Natural killer cell treated with Interleukin-12 subunit alpha and Interleukin-12 subunit beta and Interleukin-15 and Interleukin-18, amount 100 ng/mL, for 72 hours (primary cell): ENCODE results near the gene SEC14L5. TPM values are rescaled to one million over a fixed set of nuclear protein-coding genes. Genes with fewer than 3 reads are reported as not detected.

Source experiments
- ATAC-seq, 2 donors: fragments of 150-1000 bp; cut with Tn5 transposase in 1 of 2; sonication (Bioruptor Pico), chemical (Tn5 transposase) in 1 of 2; 2 replicates each; pipeline ENCODE4 v1.10.0; 2021
- DNase-seq: peaks from one replicate; pipeline ENCODE4 v3.0.0; 2022; ENCODE audit warnings: low spot score
- H3K27ac Mint-ChIP-seq, 2 donors: 1 replicate in 1 of 2; 2 replicates in 1 of 2; pipeline ENCODE4 v1.8.0; 2022; ENCODE audit warnings: mixed read lengths in 2 of 2, mild to moderate bottlenecking in 1 of 2, moderate library complexity in 1 of 2
- H3K27me3 Mint-ChIP-seq, 2 donors: 1 replicate in 1 of 2; 2 replicates in 1 of 2; pipeline ENCODE4 v1.8.0; 2022; ENCODE audit warnings: mixed read lengths in 2 of 2
- H3K36me3 Mint-ChIP-seq: one replicate; pipeline ENCODE4 v1.8.0; 2022; ENCODE audit warnings: mixed read lengths
- H3K4me1 Mint-ChIP-seq, 2 donors: 1 replicate in 1 of 2; 2 replicates in 1 of 2; pipeline ENCODE4 v1.8.0; 2022; ENCODE audit warnings: low read depth in 2 of 2, mixed read lengths in 2 of 2, mild to moderate bottlenecking in 1 of 2
- H3K4me3 Mint-ChIP-seq: one replicate; pipeline ENCODE4 v1.8.0; 2022; ENCODE audit warnings: mixed read lengths
- H3K9me3 Mint-ChIP-seq: 2 replicates; pipeline ENCODE4 v1.8.0; 2022; ENCODE audit warnings: mixed read lengths
- total RNA-seq, 2 donors: library from RNA; stranded (reverse); gene quantifications; one replicate each; pipeline ENCODE4 v1.2.3, GENCODE V29; 2022

The SEC14L5 gene
- total RNA-seq, 2 donors from 2014 or later: not detected

GRCh38 chr16:4989391-4990006 lies 31.4 kb downstream of the SEC14L5 start:
- H3K4me1 Mint-ChIP-seq: no peaks in the 10 kb centered on the region
- DNase-seq: no peak
- H3K36me3 Mint-ChIP-seq: no peaks in the 10 kb centered on the region
- H3K9me3 Mint-ChIP-seq: no peaks in the 10 kb centered on the region
- peaks cover 18 to 29% of the 10 kb centered on the region in 2 donors for H3K27me3 Mint-ChIP-seq
- no peak overlapping the region for H3K27ac Mint-ChIP-seq
- ATAC-seq: no peak
- H3K4me3 Mint-ChIP-seq: no peak overlapping the region

DNA sequence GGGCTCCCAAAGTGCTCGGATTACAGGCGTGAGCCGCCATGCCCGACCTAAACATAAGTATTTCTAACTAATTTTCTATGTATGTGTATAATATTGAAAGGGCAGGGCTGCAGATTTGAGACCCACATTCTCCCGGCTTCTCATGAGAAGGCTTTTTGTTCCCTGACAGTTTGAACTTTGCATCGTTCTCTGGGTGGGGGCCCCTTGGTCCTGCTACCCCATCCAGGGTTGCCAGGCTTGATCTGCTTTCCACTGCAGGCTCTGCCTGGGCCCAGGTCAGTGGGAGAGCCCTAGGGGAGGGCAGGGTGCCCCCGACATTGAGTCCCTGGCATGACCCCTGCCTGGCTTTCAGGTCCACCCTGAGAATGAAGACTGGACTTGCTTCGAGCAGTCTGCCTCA lies 32.3 kb downstream of the SEC14L5 start:
- DNase-seq (no peak), ATAC-seq (no peak)
- no peaks in the 10 kb centered on the region for H3K9me3 Mint-ChIP-seq
- no peak overlapping the region for H3K27ac Mint-ChIP-seq
- peaks cover 18 to 29% of the 10 kb centered on the region in 2 donors for H3K27me3 Mint-ChIP-seq
- no peaks in the 10 kb centered on the region for H3K36me3 Mint-ChIP-seq
- no peaks in the 10 kb centered on the region for H3K4me1 Mint-ChIP-seq
- H3K4me3 Mint-ChIP-seq: no peak overlapping the region

DNA sequence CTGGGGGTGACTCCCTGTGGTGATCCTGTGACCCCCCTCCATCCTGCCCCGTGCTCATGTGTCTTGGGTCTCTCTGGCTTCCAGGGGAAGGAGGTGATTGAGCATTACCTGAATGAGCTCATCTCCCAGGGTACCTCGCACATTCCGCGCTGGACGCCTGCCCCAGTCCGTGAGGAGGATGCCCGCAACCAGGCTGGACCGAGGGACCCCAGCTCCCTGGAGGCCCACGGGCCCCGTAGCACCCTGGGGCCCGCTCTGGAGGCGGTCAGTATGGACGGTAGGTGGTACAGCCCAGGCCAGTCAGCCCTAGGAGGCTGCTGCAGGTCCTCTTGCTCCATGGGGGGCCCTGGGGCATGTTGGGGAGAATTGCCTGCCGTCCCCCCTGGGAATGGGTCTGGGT lies 33.6 kb downstream of the SEC14L5 start:
- DNase-seq (no peak), ATAC-seq (peak in 1 of 2 donors; percentile 27)
- Mint-ChIP-seq H3K4me3 (no peak overlapping the region), H3K27me3 (peaks cover 16 to 21% of the 10 kb centered on the region in 2 donors), H3K27ac (no peak overlapping the region), H3K4me1 (no peaks in the 10 kb centered on the region), H3K9me3 (no peaks in the 10 kb centered on the region), H3K36me3 (no peaks in the 10 kb centered on the region)

GRCh38 chr16:4994719-4995434 lies 36.7 kb downstream of the SEC14L5 start:
- Mint-ChIP-seq H3K27me3 (peaks cover 2 to 5% of the 10 kb centered on the region in 2 donors), H3K4me3 (no peak overlapping the region), H3K36me3 (no peaks in the 10 kb centered on the region), H3K4me1 (no peaks in the 10 kb centered on the region), H3K9me3 (no peaks in the 10 kb centered on the region), H3K27ac (no peak overlapping the region)
- DNase-seq: no peak
- no peak for ATAC-seq

- H3K4me1 Mint-ChIP-seq: no peaks in the 10 kb centered on the region
- H3K4me3 Mint-ChIP-seq: no peak overlapping the region
- peaks cover 0 to 6% of the 10 kb centered on the region in 2 donors for H3K27me3 Mint-ChIP-seq
- ATAC-seq: no peak
- no peak overlapping the region for H3K27ac Mint-ChIP-seq
- no peaks in the 10 kb centered on the region for H3K9me3 Mint-ChIP-seq
- H3K36me3 Mint-ChIP-seq: no peaks in the 10 kb centered on the region
- DNase-seq: no peak
Observed at GRCh38 chr16:5000573-5001001, 42.5 kb downstream of the SEC14L5 start.

GRCh38 chr16:5001571-5001970 lies 43.4 kb downstream of the SEC14L5 start:
- Mint-ChIP-seq H3K9me3 (no peaks in the 10 kb centered on the region), H3K4me1 (no peaks in the 10 kb centered on the region), H3K27ac (no peak overlapping the region), H3K4me3 (no peak overlapping the region), H3K27me3 (peaks cover 0 to 6% of the 10 kb centered on the region in 2 donors), H3K36me3 (no peaks in the 10 kb centered on the region)
- ATAC-seq (no peak), DNase-seq (no peak)

DNA sequence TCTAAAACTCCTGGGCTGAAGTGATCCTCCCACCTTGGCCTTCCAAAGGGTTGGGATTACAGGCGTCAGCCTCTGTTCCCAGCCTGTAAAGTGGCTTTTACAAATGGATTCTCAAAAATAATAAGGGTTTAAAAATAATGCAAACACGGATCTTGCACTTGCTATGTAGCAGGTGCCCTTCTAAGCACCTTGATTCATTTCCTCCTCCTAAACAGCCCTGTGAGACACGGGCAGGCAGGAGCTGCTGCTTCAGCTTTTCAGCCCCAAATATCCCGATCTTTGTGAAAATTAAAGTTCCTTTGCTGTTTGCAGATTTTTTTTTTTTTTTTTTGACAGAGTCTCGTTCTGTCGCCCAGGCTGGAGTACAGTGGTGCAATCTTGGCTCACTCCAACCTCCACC lies 43.9 kb downstream of the SEC14L5 start:
- Mint-ChIP-seq H3K4me1 (no peaks in the 10 kb centered on the region), H3K27ac (no peak overlapping the region), H3K36me3 (no peaks in the 10 kb centered on the region), H3K9me3 (no peaks in the 10 kb centered on the region), H3K27me3 (peaks cover 0 to 4% of the 10 kb centered on the region in 2 donors), H3K4me3 (no peak overlapping the region)
- ATAC-seq: no peak
- DNase-seq: no peak

DNA sequence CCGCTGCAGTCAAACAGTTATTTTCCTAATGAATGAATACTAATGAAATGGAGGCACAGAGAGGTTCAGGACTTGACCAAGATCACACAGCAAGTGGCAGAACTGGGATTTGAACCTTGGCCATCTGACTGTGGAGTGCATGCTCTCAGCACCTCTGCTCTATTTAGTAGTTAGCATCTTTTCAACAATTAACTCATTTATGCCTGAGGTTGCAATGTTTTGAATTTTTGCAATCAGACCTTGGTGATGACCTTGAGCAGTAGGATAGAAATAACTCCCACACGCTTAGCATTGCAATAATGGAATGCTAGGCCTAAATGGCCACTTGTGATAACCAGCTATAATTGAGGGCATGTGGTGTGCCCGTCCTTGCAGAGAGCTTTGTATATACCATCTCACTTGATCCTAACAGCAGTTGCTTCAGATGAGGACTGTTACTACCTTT lies 44.6 kb downstream of the SEC14L5 start:
- Mint-ChIP-seq H3K4me1 (no peaks in the 10 kb centered on the region), H3K9me3 (no peaks in the 10 kb centered on the region), H3K36me3 (no peaks in the 10 kb centered on the region), H3K27ac (no peak overlapping the region), H3K27me3 (peaks cover 0 to 4% of the 10 kb centered on the region in 2 donors), H3K4me3 (no peak overlapping the region)
- ATAC-seq (no peak), DNase-seq (no peak)

DNA sequence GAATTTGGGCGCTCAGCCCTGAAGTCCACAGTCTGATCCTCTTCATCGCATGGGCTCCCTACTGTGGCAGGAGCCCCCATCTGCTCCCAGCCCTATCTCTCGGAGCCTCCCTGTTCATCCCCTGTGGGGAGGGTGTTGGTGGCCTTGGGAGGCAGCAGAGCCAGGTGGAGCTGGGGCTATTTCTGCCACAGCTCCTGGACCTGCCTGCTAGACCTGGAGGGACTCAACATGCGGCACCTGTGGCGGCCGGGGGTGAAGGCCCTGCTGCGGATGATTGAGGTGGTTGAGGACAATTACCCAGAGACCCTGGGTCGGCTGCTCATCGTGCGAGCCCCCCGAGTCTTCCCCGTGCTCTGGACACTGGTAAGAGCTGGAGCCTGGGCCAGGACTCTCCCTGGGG lies 45.1 kb downstream of the SEC14L5 start:
- H3K4me1 Mint-ChIP-seq: no peaks in the 10 kb centered on the region
- DNase-seq (no peak), ATAC-seq (peak in 1 of 2 donors; percentile 21)
- no peak overlapping the region for H3K27ac Mint-ChIP-seq
- H3K36me3 Mint-ChIP-seq: no peaks in the 10 kb centered on the region
- peaks cover 0 to 4% of the 10 kb centered on the region in 2 donors for H3K27me3 Mint-ChIP-seq
- no peak overlapping the region for H3K4me3 Mint-ChIP-seq
- H3K9me3 Mint-ChIP-seq: no peaks in the 10 kb centered on the region

DNA sequence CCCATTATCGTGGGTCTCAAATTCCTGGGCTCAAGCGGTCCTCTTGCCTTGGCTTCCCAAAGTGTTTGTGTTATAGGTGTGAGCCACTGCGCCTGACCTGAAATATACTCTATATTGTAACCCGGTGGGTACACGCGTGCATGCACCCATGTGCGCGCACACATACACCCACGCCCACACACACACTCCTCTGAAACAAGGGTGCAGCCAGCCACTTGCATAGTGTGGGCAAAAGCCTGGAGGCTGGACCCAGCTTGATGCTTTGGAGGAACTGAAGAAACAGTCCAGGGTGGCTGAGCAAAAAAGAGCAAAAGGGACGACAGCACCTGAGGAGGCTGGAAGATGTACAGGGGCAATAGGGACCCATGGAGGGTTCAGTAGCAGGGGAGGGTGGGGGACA lies 45.7 kb downstream of the SEC14L5 start:
- Mint-ChIP-seq H3K4me3 (no peak overlapping the region), H3K9me3 (no peaks in the 10 kb centered on the region), H3K4me1 (no peaks in the 10 kb centered on the region), H3K27ac (no peak overlapping the region), H3K27me3 (peaks cover 0 to 4% of the 10 kb centered on the region in 2 donors), H3K36me3 (no peaks in the 10 kb centered on the region)
- DNase-seq (peak; percentile 49), ATAC-seq (no peak)

- H3K36me3 Mint-ChIP-seq: no peaks in the 10 kb centered on the region
- no peak for DNase-seq
- H3K4me1 Mint-ChIP-seq: no peaks in the 10 kb centered on the region
- no peak overlapping the region for H3K27ac Mint-ChIP-seq
- no peak for ATAC-seq
- no peaks in the 10 kb centered on the region for H3K9me3 Mint-ChIP-seq
- H3K27me3 Mint-ChIP-seq: peaks cover 4% of the 10 kb centered on the region in 2 donors
- H3K4me3 Mint-ChIP-seq: no peak overlapping the region
Observed at GRCh38 chr16:5004311-5004710, 46.2 kb downstream of the SEC14L5 start.

- DNase-seq (no peak), ATAC-seq (no peak)
- Mint-ChIP-seq H3K9me3 (no peaks in the 10 kb centered on the region), H3K36me3 (no peaks in the 10 kb centered on the region), H3K4me1 (no peaks in the 10 kb centered on the region), H3K27me3 (peaks cover 8 to 10% of the 10 kb centered on the region in 2 donors), H3K4me3 (no peak overlapping the region), H3K27ac (no peak overlapping the region)
Observed at GRCh38 chr16:5005916-5006315, 47.8 kb downstream of the SEC14L5 start.

DNA sequence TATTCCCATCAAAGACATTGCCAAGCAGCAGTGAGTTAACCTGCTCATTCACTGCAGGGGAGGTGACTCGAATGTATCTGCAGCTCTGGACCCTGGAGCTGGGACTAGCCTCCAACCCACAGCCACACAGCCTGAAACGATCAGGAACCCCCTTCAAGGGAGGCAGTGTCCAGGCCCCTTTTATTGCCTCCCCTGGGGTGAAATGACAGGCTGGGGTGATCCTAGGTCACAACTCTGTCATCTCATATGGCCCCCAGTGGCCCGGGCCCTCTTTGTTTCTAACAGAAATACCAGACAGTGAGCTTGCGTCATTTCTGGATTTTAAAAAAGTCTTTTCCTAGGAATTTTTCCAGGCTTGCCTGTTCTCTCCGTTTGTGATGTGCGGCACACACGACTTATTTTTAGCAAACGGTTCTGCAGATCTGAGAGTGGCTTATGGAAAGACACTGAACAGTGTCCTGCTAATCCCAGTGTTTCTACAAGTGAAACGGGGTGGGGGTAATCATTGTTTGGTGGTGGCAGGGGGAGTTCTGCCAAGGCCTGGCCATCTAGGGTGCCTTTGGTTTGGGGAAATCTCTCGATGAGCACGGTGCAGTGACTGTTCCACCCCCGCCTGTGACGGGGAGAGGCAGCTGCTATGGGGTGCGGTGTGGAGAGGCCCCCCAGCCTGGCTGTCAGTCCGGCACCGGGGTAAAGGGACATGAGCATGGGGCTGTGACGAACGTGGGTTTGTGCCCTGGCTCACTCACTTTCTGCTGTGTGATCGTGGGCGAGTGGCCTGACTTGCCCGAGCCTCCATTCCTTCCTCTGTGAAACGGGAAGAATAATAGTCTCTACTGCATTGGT lies 48.4 kb downstream of the SEC14L5 start:
- H3K4me1 Mint-ChIP-seq: no peaks in the 10 kb centered on the region
- H3K27ac Mint-ChIP-seq: no peak overlapping the region
- H3K36me3 Mint-ChIP-seq: no peaks in the 10 kb centered on the region
- ATAC-seq: no peak
- H3K9me3 Mint-ChIP-seq: no peaks in the 10 kb centered on the region
- DNase-seq: no peak
- H3K4me3 Mint-ChIP-seq: no peak overlapping the region
- peaks cover 10 to 11% of the 10 kb centered on the region in 2 donors for H3K27me3 Mint-ChIP-seq

DNA sequence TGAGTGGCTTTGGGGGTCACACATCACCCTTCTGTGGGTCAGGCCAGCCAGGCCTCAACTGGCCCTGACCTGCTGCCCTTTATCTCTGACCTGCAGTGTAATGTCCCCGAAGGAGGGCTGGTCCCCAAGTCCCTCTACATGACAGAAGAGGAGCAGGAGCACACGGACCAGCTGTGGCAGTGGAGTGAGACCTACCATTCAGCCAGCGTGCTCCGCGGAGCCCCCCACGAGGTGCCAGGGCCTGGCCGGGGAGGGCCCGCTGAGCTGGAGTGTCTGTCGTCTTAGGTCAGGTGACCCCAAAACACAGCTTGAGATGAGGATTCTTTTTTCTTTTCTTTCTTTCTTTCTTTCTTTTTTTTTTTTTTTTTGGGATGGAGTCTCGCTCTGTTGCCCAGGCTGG lies 49.1 kb downstream of the SEC14L5 start:
- no peaks in the 10 kb centered on the region for H3K4me1 Mint-ChIP-seq
- ATAC-seq: no peak
- H3K9me3 Mint-ChIP-seq: no peaks in the 10 kb centered on the region
- no peak overlapping the region for H3K27ac Mint-ChIP-seq
- no peak for DNase-seq
- no peaks in the 10 kb centered on the region for H3K36me3 Mint-ChIP-seq
- no peak overlapping the region for H3K4me3 Mint-ChIP-seq
- H3K27me3 Mint-ChIP-seq: peaks cover 11 to 17% of the 10 kb centered on the region in 2 donors
